ENCODE results near the gene GALNS.

GRCh38 chr16:88876942-88877526 is 20.3 kb upstream of the GALNS start:
- TF ChIP-seq CTCF (IDR thresholded peaks at IDR 0.05) = no peak
- TF ChIP-seq POLR2A (IDR thresholded peaks at IDR 0.05) = no peak
